Measurements from ENCODE around the gene HSD17B14.

The HSD17B14 gene

GRCh38 chr19:48779636-48780035, 56.7 kb downstream of the HSD17B14 start:
- Histone ChIP-seq H4K20me1 (ENCODE audit: insufficient read depth, low read length) (no peaks in the 10 kb centered on the region), H3K27ac (ENCODE audit: low read length) (no peak overlapping the region), H2AFZ (ENCODE audit: low read depth, low read length) (no peak overlapping the region), H3K4me2 (ENCODE audit: low read length) (no peak overlapping the region), H3K9ac (ENCODE audit: low read length) (no peak overlapping the region), H3K79me2 (ENCODE audit: low read length) (no peaks in the 10 kb centered on the region), H3K4me3 (ENCODE audit: low read length) (no peak overlapping the region), H3K9me3 (ENCODE audit: insufficient read depth, low read length) (no peaks in the 10 kb centered on the region), H3K36me3 (replicated peaks; ENCODE audit: low read depth, low read length) (no peaks in the 10 kb centered on the region), H3K4me1 (ENCODE audit: low read length) (peaks cover 16% of the 10 kb centered on the region), H3K27me3 (ENCODE audit: low read depth, low read length) (no peaks in the 10 kb centered on the region)
- no peak for TF ChIP-seq EZH2phosphoT487 (IDR thresholded peaks at IDR 0.05; ENCODE audit: low read depth)
- TF ChIP-seq, protein P1, sequence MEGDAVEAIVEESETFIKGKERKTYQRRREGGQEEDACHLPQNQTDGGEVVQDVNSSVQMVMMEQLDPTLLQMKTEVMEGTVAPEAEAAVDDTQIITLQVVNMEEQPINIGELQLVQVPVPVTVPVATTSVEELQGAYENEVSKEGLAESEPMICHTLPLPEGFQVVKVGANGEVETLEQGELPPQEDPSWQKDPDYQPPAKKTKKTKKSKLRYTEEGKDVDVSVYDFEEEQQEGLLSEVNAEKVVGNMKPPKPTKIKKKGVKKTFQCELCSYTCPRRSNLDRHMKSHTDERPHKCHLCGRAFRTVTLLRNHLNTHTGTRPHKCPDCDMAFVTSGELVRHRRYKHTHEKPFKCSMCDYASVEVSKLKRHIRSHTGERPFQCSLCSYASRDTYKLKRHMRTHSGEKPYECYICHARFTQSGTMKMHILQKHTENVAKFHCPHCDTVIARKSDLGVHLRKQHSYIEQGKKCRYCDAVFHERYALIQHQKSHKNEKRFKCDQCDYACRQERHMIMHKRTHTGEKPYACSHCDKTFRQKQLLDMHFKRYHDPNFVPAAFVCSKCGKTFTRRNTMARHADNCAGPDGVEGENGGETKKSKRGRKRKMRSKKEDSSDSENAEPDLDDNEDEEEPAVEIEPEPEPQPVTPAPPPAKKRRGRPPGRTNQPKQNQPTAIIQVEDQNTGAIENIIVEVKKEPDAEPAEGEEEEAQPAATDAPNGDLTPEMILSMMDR (IDR thresholded peaks at IDR 0.05; ENCODE audit: low read depth, low read length), result no peak

- no peak overlapping the region for H3K27ac ChIP-seq (ENCODE audit: low read length)
Observed at GRCh38 chr19:48777720-48778119, 58.6 kb downstream of the HSD17B14 start.

GRCh38 chr19:48777139-48777538, 59.2 kb downstream of the HSD17B14 start:
- H3K9me3 ChIP-seq (ENCODE audit: insufficient read depth, low read length), result no peaks in the 10 kb centered on the region
- no peak overlapping the region for H2AFZ ChIP-seq (ENCODE audit: low read depth, low read length)
- H3K79me2 ChIP-seq (ENCODE audit: low read length), result no peaks in the 10 kb centered on the region
- no peak overlapping the region for H3K4me2 ChIP-seq (ENCODE audit: low read length)
- H3K4me3 ChIP-seq (ENCODE audit: low read length), result no peak overlapping the region
- no peaks in the 10 kb centered on the region for H3K36me3 ChIP-seq (replicated peaks; ENCODE audit: low read depth, low read length)
- no peaks in the 10 kb centered on the region for H4K20me1 ChIP-seq (ENCODE audit: insufficient read depth, low read length)
- no peak overlapping the region for H3K27ac ChIP-seq (ENCODE audit: low read length)
- H3K4me1 ChIP-seq (ENCODE audit: low read length), result peaks cover 16% of the 10 kb centered on the region
- TF ChIP-seq EZH2phosphoT487 (IDR thresholded peaks at IDR 0.05; ENCODE audit: low read depth), result no peak
- TF ChIP-seq, protein P1 (IDR thresholded peaks at IDR 0.05; ENCODE audit: low read depth, low read length), result no peak
- H3K27me3 ChIP-seq (ENCODE audit: low read depth, low read length), result 0 out of 2 replicates have a peak, but pooled peaks cover 3% of the 10 kb centered on the region
- no peak overlapping the region for H3K9ac ChIP-seq (ENCODE audit: low read length)

More at GRCh38 chr19:48777720-48778119, 58.6 kb downstream of the HSD17B14 start:
- no peaks in the 10 kb centered on the region for H3K36me3 ChIP-seq (replicated peaks; ENCODE audit: low read depth, low read length)
- no peaks in the 10 kb centered on the region for H3K79me2 ChIP-seq (ENCODE audit: low read length)
- no peak overlapping the region for H3K4me2 ChIP-seq (ENCODE audit: low read length)
- H3K27me3 ChIP-seq (ENCODE audit: low read depth, low read length), result 0 out of 2 replicates have a peak, but pooled peaks cover under 1% of the 10 kb centered on the region
- no peak for TF ChIP-seq EZH2phosphoT487 (IDR thresholded peaks at IDR 0.05; ENCODE audit: low read depth)
- TF ChIP-seq, protein P1 (IDR thresholded peaks at IDR 0.05; ENCODE audit: low read depth, low read length), result no peak
- H3K4me3 ChIP-seq (ENCODE audit: low read length), result no peak overlapping the region
- no peaks in the 10 kb centered on the region for H3K9me3 ChIP-seq (ENCODE audit: insufficient read depth, low read length)
- H2AFZ ChIP-seq (ENCODE audit: low read depth, low read length), result no peak overlapping the region
- H3K4me1 ChIP-seq (ENCODE audit: low read length), result peaks cover 16% of the 10 kb centered on the region
- no peak overlapping the region for H3K9ac ChIP-seq (ENCODE audit: low read length)
- no peaks in the 10 kb centered on the region for H4K20me1 ChIP-seq (ENCODE audit: insufficient read depth, low read length)

DNA sequence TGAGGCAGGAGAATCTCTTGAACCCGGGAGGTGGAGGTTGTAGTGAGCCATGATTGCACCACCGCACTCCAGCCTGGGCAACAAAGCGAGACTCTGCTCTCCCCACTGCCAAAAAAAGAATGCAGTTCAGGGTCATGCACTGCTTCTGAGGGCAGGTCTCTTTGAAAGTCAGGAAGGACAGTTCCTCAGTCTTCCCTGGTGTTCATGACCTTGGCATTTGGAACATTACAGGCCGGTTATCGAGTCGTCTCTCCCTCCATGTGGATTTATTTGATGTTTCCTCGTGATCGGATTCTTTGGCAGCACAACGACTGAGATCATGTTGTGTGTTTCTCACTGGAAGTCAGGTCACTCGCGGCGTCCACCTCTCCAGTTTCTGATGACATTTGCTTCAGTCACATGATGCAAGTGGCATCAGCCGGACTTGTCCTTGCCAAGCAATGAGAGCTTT, 63.8 kb downstream of the HSD17B14 start:
- Histone ChIP-seq H2AFZ (ENCODE audit: low read depth, low read length) (no peak overlapping the region), H3K4me2 (ENCODE audit: low read length) (no peak overlapping the region), H3K27ac (ENCODE audit: low read length) (no peak overlapping the region), H3K27me3 (ENCODE audit: low read depth, low read length) (peaks cover 21% of the 10 kb centered on the region), H4K20me1 (ENCODE audit: insufficient read depth, low read length) (no peaks in the 10 kb centered on the region), H3K4me1 (ENCODE audit: low read length) (peaks cover 6% of the 10 kb centered on the region; the same call in 1 of the 2 replicates), H3K4me3 (ENCODE audit: low read length) (no peak overlapping the region), H3K36me3 (replicated peaks; ENCODE audit: low read depth, low read length) (no peaks in the 10 kb centered on the region), H3K79me2 (ENCODE audit: low read length) (no peaks in the 10 kb centered on the region), H3K9me3 (ENCODE audit: insufficient read depth, low read length) (no peaks in the 10 kb centered on the region), H3K9ac (ENCODE audit: low read length) (no peak overlapping the region)
- TF ChIP-seq EZH2phosphoT487 (IDR thresholded peaks at IDR 0.05; ENCODE audit: low read depth), result no peak
- TF ChIP-seq, protein P1 (IDR thresholded peaks at IDR 0.05; ENCODE audit: low read depth, low read length), result no peak

All from OCI-LY3 (cell line).